A549 (cell line): Measurements from ENCODE around the gene SMLR1.

Experiments
- BHLHE40 ChIP-seq: IDR thresholded peaks from 2 replicates; pipeline ENCODE4 v1.6.1; 2012; ENCODE audit warnings: low read depth, low read length, inconsistent platforms
- HDAC2 ChIP-seq: fragments of 200-600 bp; sonication (generic); IDR thresholded peaks from 2 replicates; pipeline ENCODE4 v1.6.1; 2016

DNA sequence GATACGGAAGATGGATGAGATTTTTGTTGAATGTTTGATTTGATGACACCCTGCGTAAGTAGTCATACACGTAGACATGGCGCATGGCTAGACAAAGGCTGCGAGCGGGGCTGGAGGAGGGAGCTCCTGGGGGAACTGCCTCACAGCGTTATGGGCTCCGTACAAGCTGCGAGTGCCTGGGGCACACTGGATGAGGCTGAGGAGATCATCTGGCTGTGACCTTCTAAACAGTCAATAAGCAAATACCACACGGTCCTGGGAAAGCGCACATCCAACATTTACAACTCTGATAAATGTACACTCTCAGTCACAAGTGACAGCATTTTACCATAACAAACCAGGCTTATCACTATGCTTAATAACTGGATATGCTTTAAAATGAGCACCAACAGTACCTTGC, 37.1 kb downstream of the SMLR1 start:
- no peak for TF ChIP-seq BHLHE40
- no peak for TF ChIP-seq HDAC2
